Measurements from ENCODE around the gene FYN. TPM values are rescaled to one million over a fixed set of nuclear protein-coding genes. Genes with fewer than 3 reads are reported as not detected.

FYN gene
- total RNA-seq, 1 donor, result 106 TPM

- no peak overlapping the region for H2AFZ ChIP-seq (ENCODE audit: low read length)
- no peaks in the 10 kb centered on the region for H3K9me3 ChIP-seq (ENCODE audit: low read depth, low read length)
- peak overlapping the region; percentile 31 for H3K4me2 ChIP-seq (ENCODE audit: insufficient read depth, low read length)
- no peak for TF ChIP-seq CTCF (IDR thresholded peaks at IDR 0.05; ENCODE audit: extremely low read depth, low read depth, low read length)
- peak; percentile 90 for DNase-seq (ENCODE audit: insufficient read length, low spot score, missing footprints)
- H3K27me3 ChIP-seq (ENCODE audit: insufficient read depth, low read length), result no peaks in the 10 kb centered on the region
- no peaks in the 10 kb centered on the region for H3K36me3 ChIP-seq (ENCODE audit: insufficient read depth, low read length)
- H3K79me2 ChIP-seq (ENCODE audit: insufficient read depth, low read length), result peaks cover 51% of the 10 kb centered on the region
- peak overlapping the region; percentile 91 for H3K27ac ChIP-seq (ENCODE audit: low read depth, low read length)
- H4K20me1 ChIP-seq (ENCODE audit: insufficient read depth, low read length), result no peaks in the 10 kb centered on the region
- H3K4me1 ChIP-seq (ENCODE audit: insufficient read depth, low read length), result peaks cover 30% of the 10 kb centered on the region
- no peak overlapping the region for H3K4me3 ChIP-seq (ENCODE audit: insufficient read depth, low read length)
Measured at GRCh38 chr6:111743862-111744692, 129.2 kb downstream of the FYN start.

GRCh38 chr6:111743360-111743759, 129.9 kb downstream of the FYN start:
- Histone ChIP-seq H3K79me2 (ENCODE audit: insufficient read depth, low read length) (peaks cover 54% of the 10 kb centered on the region), H3K27me3 (ENCODE audit: insufficient read depth, low read length) (no peaks in the 10 kb centered on the region), H4K20me1 (ENCODE audit: insufficient read depth, low read length) (no peaks in the 10 kb centered on the region), H3K9me3 (ENCODE audit: low read depth, low read length) (no peaks in the 10 kb centered on the region), H3K27ac (ENCODE audit: low read depth, low read length) (peak overlapping the region; percentile 91), H3K4me1 (ENCODE audit: insufficient read depth, low read length) (peaks cover 30% of the 10 kb centered on the region), H3K36me3 (ENCODE audit: insufficient read depth, low read length) (no peaks in the 10 kb centered on the region), H3K4me3 (ENCODE audit: insufficient read depth, low read length) (peak overlapping the region; percentile 13), H3K4me2 (ENCODE audit: insufficient read depth, low read length) (peak overlapping the region; percentile 31), H2AFZ (ENCODE audit: low read length) (no peak overlapping the region)
- no peak for DNase-seq (ENCODE audit: insufficient read length, low spot score, missing footprints)
- TF ChIP-seq CTCF (IDR thresholded peaks at IDR 0.05; ENCODE audit: extremely low read depth, low read depth, low read length), result no peak

- Histone ChIP-seq H3K79me2 (ENCODE audit: insufficient read depth, low read length) (peaks cover 51% of the 10 kb centered on the region), H2AFZ (ENCODE audit: low read length) (no peak overlapping the region), H3K27me3 (ENCODE audit: insufficient read depth, low read length) (no peaks in the 10 kb centered on the region), H4K20me1 (ENCODE audit: insufficient read depth, low read length) (no peaks in the 10 kb centered on the region), H3K9me3 (ENCODE audit: low read depth, low read length) (no peaks in the 10 kb centered on the region), H3K4me2 (ENCODE audit: insufficient read depth, low read length) (no peak overlapping the region), H3K4me1 (ENCODE audit: insufficient read depth, low read length) (peaks cover 44% of the 10 kb centered on the region), H3K4me3 (ENCODE audit: insufficient read depth, low read length) (no peak overlapping the region), H3K36me3 (ENCODE audit: insufficient read depth, low read length) (no peaks in the 10 kb centered on the region), H3K27ac (ENCODE audit: low read depth, low read length) (peak overlapping the region; percentile 5)
- DNase-seq (ENCODE audit: insufficient read length, low spot score, missing footprints), result no peak
- no peak for TF ChIP-seq CTCF (IDR thresholded peaks at IDR 0.05; ENCODE audit: extremely low read depth, low read depth, low read length)
Measured at GRCh38 chr6:111741177-111741952, 131.9 kb downstream of the FYN start.

GRCh38 chr6:111740506-111740905, 132.7 kb downstream of the FYN start:
- Histone ChIP-seq H4K20me1 (ENCODE audit: insufficient read depth, low read length) (peaks cover 2% of the 10 kb centered on the region), H3K4me3 (ENCODE audit: insufficient read depth, low read length) (no peak overlapping the region), H3K27me3 (ENCODE audit: insufficient read depth, low read length) (no peaks in the 10 kb centered on the region), H3K9me3 (ENCODE audit: low read depth, low read length) (no peaks in the 10 kb centered on the region), H3K79me2 (ENCODE audit: insufficient read depth, low read length) (peaks cover 51% of the 10 kb centered on the region), H3K4me1 (ENCODE audit: insufficient read depth, low read length) (peaks cover 41% of the 10 kb centered on the region), H2AFZ (ENCODE audit: low read length) (no peak overlapping the region), H3K36me3 (ENCODE audit: insufficient read depth, low read length) (no peaks in the 10 kb centered on the region), H3K27ac (ENCODE audit: low read depth, low read length) (no peak overlapping the region), H3K4me2 (ENCODE audit: insufficient read depth, low read length) (no peak overlapping the region)
- DNase-seq (ENCODE audit: insufficient read length, low spot score, missing footprints), result no peak
- TF ChIP-seq CTCF (IDR thresholded peaks at IDR 0.05; ENCODE audit: extremely low read depth, low read depth, low read length), result no peak
